AG04449 (cell line): Measurements from ENCODE around the gene KCNQ1.

Experiments used
- CTCF ChIA-PET: fragments of 350-600 bp; formaldehyde crosslinking; extraction: SDS; loops from one replicate; lab custom pipeline; 2021; ENCODE audit warnings: antibody characterized with exemption; lab: Yijun Ruan, JAX
- POLR2A ChIA-PET: fragments of 400-600, 350-600 bp; formaldehyde crosslinking; extraction: SDS; loops from one replicate; lab custom pipeline; 2020; ENCODE audit warnings: antibody characterized with exemption, inconsistent platforms; lab: Yijun Ruan, JAX
- DNase-seq: peaks from one replicate; pipeline ENCODE4 v3.0.0-alpha.2; 2010; ENCODE audit warnings: low read depth, low spot score
- H3K4me3 ChIP-seq: 2 replicates; pipeline ENCODE4 v1.5.1; 2011; ENCODE audit warnings: low read depth, mild to moderate bottlenecking, control low read depth, low read length
- CTCF ChIP-seq: IDR thresholded peaks from one replicate; pipeline ENCODE4 v1.5.1; 2011; ENCODE audit warnings: mild to moderate bottlenecking, moderate library complexity, low read length, control low read depth, inconsistent platforms; ENCODE audit not compliant: insufficient read depth; ENCODE audit errors: missing control alignments

KCNQ1 gene

DNA sequence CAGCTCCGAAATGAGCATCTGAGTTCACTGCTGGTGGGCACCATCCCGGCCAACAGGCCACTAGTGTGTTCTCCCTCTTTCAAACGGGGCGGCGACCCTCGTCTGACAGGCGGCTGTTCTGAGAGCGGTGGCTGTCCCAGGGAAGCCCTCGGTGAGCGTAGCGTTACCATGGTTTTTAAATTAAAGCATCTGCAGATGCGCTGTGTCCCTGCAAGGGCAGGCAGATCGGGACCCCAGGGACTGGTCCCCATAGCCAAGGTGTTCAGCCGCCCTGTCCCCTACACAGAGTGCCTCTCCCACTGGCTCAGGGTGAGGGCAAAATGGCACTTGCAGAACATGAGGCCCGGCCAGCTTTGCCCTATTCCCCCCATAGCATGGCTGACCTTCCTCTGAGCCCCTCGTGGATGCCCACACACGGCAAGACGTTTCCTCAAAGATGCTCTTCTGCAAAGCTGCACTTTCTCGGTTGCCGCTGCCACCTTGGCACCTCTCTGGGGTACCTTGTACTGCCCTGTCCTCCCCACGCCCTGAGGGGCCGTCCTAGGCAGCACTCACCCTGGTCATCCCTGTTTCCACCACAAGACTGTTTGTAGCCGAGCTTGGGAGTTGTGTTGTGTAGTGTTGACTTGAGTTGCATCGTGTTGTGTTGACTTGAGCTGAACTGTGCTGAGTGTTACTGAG is 306.9 kb downstream of the KCNQ1 start:
- no peak for TF ChIP-seq CTCF
- no peak for DNase-seq
- ChIA-PET POLR2A (no interaction called here), CTCF (no interaction called here)
- H3K4me3 ChIP-seq, result no peak overlapping the region

DNA sequence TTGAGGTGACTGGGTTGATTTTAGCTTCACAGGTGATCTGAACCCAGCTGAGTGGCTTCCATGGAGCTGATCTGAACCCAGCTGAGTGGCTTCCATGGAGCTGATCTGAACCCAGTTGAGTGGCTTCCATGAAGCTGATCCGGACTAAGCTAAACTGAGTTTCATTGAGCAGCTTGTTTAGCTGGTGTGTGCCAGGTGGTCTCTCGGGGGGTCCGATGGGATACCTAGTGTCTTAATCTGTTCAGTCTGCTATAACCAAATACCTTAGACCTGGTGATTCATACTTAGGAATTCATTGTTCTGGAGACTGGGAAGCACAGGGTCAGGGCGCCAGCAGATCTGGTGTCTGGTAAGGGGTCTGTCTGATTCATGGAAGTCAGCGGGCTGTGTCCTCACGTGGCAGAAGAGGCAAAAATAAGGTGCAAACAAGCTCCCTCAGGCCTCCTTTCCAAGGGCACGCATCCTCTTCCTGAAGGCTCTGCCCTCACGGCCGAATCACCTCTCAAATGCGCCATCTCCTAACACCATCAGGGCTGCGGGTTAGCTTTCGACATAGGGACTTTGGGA is 307.5 kb downstream of the KCNQ1 start:
- ChIA-PET POLR2A (interaction anchor here (0.6 kb wide), 1 partner anchor 24 kb away, joined by 3 read pairs; no protein-coding TSS in a partner anchor), CTCF (no interaction called here)
- H3K4me3 ChIP-seq, result no peak overlapping the region
- no peak for DNase-seq
- TF ChIP-seq CTCF, result no peak

DNA sequence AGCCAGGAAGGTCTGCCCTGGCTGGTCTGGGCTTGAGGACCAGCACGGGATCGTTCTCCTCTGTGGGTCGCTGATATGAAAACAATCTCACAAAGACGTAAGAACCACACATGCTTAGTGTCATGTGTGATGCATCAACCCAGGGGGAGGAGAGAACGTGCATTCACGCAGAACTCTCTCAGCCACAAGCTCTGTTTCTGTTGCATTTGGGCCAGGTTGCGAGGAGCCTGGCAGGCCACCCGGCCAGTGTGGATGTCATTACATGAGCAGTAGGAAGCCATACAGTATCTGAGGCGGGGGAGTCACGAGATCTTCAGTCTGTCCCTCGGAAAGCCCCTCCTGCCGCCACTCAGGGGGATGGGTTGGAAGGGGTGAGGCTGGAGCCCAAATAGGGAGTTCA is 308.1 kb downstream of the KCNQ1 start:
- DNase-seq, result no peak
- ChIA-PET POLR2A (interaction anchor here (0.6 kb wide), 1 partner anchor 25 kb away, joined by 3 read pairs; no protein-coding TSS in a partner anchor), CTCF (no interaction called here)
- H3K4me3 ChIP-seq, result no peak overlapping the region
- no peak for TF ChIP-seq CTCF

DNA sequence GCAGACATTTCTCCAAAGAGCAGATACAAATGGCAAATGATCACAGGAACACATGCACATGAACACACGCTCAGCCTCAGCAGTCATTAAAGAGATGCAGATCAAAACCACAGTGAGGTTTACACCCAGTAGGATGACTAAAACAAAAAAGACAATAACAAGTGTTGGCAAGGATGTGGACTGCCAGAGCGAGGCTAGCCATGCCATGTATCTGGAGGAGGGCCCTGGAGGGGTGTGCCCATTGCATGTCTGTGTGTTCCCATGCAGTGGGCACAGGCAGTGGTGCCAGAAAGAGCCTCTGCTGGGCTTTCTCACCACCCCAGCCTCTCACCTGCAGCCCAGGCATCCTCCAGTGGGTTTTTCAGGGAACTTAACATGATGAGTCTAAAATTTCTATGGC is 309.2 kb downstream of the KCNQ1 start:
- POLR2A ChIA-PET, result no interaction called here

DNA sequence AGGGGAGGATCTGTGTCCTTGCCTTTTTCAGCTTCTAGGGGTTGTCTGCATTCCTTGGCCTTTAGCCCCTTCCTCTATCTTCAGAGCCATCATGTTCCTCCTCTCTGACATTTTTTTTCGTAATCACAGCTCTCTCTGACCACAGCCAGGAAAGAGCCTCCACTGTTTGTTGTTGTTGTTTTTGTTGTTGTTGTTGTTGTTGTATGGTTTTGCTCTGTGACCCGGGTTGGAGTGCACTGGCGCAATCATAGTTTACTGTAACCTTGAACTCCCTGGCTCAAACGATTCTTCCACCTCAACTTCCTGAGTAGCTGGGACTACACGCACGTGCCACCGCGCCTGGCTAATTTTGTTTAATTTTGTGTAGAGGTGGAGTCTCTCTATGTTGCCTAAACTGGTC is 310.3 kb downstream of the KCNQ1 start:
- CTCF ChIA-PET, result no interaction called here

More for the DNA sequence above, 309.2 kb downstream of the KCNQ1 start:
- CTCF ChIA-PET, result no interaction called here
- no peak for TF ChIP-seq CTCF
- H3K4me3 ChIP-seq, result no peak overlapping the region
- no peak for DNase-seq

More for the DNA sequence above, 310.3 kb downstream of the KCNQ1 start:
- H3K4me3 ChIP-seq, result no peak overlapping the region
- TF ChIP-seq CTCF, result no peak
- no peak for DNase-seq
- POLR2A ChIA-PET, result no interaction called here
